ENCODE results near the gene CSNK2B. TPM values are rescaled to one million over a fixed set of nuclear protein-coding genes. Genes with fewer than 3 reads are reported as not detected.

The CSNK2B gene
- total RNA-seq, 1 donor from 2014 or later, result 288 TPM

- no peak overlapping the region for H3K27ac Mint-ChIP-seq
Measured at GRCh38 chr6:31712296-31712695, 46.4 kb downstream of the CSNK2B start.

GRCh38 chr6:31713465-31713864, 47.6 kb downstream of the CSNK2B start:
- H3K27ac Mint-ChIP-seq, result no peak overlapping the region
- H3K36me3 Mint-ChIP-seq (ENCODE audit: low read depth), result no peaks in the 10 kb centered on the region
- intact Hi-C loops (cut with micrococcal nuclease), result no loop called here
- peaks cover 14% of the 10 kb centered on the region for H3K4me1 Mint-ChIP-seq
- H3K4me3 Mint-ChIP-seq, result no peak overlapping the region
- peaks cover 11% of the 10 kb centered on the region for H3K27me3 Mint-ChIP-seq
- DNase-seq, result no peak
- H3K9me3 Mint-ChIP-seq, result no peaks in the 10 kb centered on the region

More at GRCh38 chr6:31712296-31712695, 46.4 kb downstream of the CSNK2B start:
- Mint-ChIP-seq H3K9me3 (no peaks in the 10 kb centered on the region), H3K4me1 (peaks cover 14% of the 10 kb centered on the region), H3K27me3 (peaks cover 11% of the 10 kb centered on the region), H3K36me3 (ENCODE audit: low read depth) (no peaks in the 10 kb centered on the region), H3K4me3 (no peak overlapping the region)
- no peak for DNase-seq
- intact Hi-C loops (cut with micrococcal nuclease), result no loop called here

- no peak overlapping the region for H3K4me3 Mint-ChIP-seq
- peaks cover 14% of the 10 kb centered on the region for H3K4me1 Mint-ChIP-seq
- no peak overlapping the region for H3K27ac Mint-ChIP-seq
- no peaks in the 10 kb centered on the region for H3K36me3 Mint-ChIP-seq (ENCODE audit: low read depth)
- intact Hi-C loops (cut with micrococcal nuclease), result no loop called here
- DNase-seq, result no peak
- H3K27me3 Mint-ChIP-seq, result peaks cover 11% of the 10 kb centered on the region
- H3K9me3 Mint-ChIP-seq, result no peaks in the 10 kb centered on the region
Measured at GRCh38 chr6:31713991-31714684, 48.3 kb downstream of the CSNK2B start.

GRCh38 chr6:31715022-31715958, 49.4 kb downstream of the CSNK2B start, which contains the start of gene LY6G6D:
Gene LY6G6D (plus strand): TSS chr6:31715348. CDS start chr6:31715356, 8 bp downstream.
- no peak for DNase-seq
- H3K4me1 Mint-ChIP-seq, result peaks cover 16% of the 10 kb centered on the region
- H3K36me3 Mint-ChIP-seq (ENCODE audit: low read depth), result no peaks in the 10 kb centered on the region
- intact Hi-C loops (cut with micrococcal nuclease), result no loop called here
- H3K4me3 Mint-ChIP-seq, result no peak within 1 kb of the TSS
- no peaks in the 10 kb centered on the region for H3K9me3 Mint-ChIP-seq
- no peak within 1 kb of the TSS for H3K27ac Mint-ChIP-seq
- peaks cover 11% of the 10 kb centered on the region for H3K27me3 Mint-ChIP-seq

GRCh38 chr6:31717499-31718222, 51.8 kb downstream of the CSNK2B start:
- intact Hi-C loops (cut with micrococcal nuclease), result no loop called here
- H3K27ac Mint-ChIP-seq, result peak overlapping the region; percentile 22
- H3K27me3 Mint-ChIP-seq, result peaks cover 8% of the 10 kb centered on the region
- H3K9me3 Mint-ChIP-seq, result no peaks in the 10 kb centered on the region
- peaks cover 4% of the 10 kb centered on the region for H3K4me1 Mint-ChIP-seq
- H3K36me3 Mint-ChIP-seq (ENCODE audit: low read depth), result no peaks in the 10 kb centered on the region
- no peak for DNase-seq
- H3K4me3 Mint-ChIP-seq, result no peak overlapping the region

GRCh38 chr6:31718265-31718664, 52.4 kb downstream of the CSNK2B start:
- Mint-ChIP-seq H3K27ac (no peak overlapping the region), H3K4me1 (peaks cover 4% of the 10 kb centered on the region), H3K36me3 (ENCODE audit: low read depth) (no peaks in the 10 kb centered on the region), H3K9me3 (no peaks in the 10 kb centered on the region), H3K27me3 (peaks cover 4% of the 10 kb centered on the region), H3K4me3 (no peak overlapping the region)
- DNase-seq, result no peak
- intact Hi-C loops (cut with micrococcal nuclease), result no loop called here

GRCh38 chr6:31719001-31719400, 53.1 kb downstream of the CSNK2B start:
- H3K27ac Mint-ChIP-seq, result no peak overlapping the region
- intact Hi-C loops (cut with micrococcal nuclease), result no loop called here
- H3K4me1 Mint-ChIP-seq, result peaks cover 6% of the 10 kb centered on the region
- H3K27me3 Mint-ChIP-seq, result peaks cover 4% of the 10 kb centered on the region
- DNase-seq, result no peak
- no peaks in the 10 kb centered on the region for H3K9me3 Mint-ChIP-seq
- no peaks in the 10 kb centered on the region for H3K36me3 Mint-ChIP-seq (ENCODE audit: low read depth)
- no peak overlapping the region for H3K4me3 Mint-ChIP-seq

Other genes with a start within 250 kb of the CSNK2B start
- gene MICB, start 167.9 kb upstream of the CSNK2B start, total RNA-seq, result 32.8 and 35.5 TPM in 2 replicates
- not detected in 2 replicates for gene MCCD1, start 137.1 kb upstream of the CSNK2B start, total RNA-seq
- 696 and 720 TPM in 2 replicates for gene DDX39B, start 124.1 kb upstream of the CSNK2B start, total RNA-seq
- gene ATP6V1G2, start 119.5 kb upstream of the CSNK2B start, total RNA-seq, result 0.89 and 0.92 TPM in 2 replicates
- 14.8 and 16.2 TPM in 2 replicates for gene NFKBIL1, start 118.5 kb upstream of the CSNK2B start, total RNA-seq
- 622 and 631 TPM in 2 replicates for gene LTA, start 93.8 kb upstream of the CSNK2B start, total RNA-seq
- 294 and 303 TPM in 2 replicates for gene TNF, start 90.5 kb upstream of the CSNK2B start, total RNA-seq
- 134 and 136 TPM in 2 replicates for gene LTB, start 83.7 kb upstream of the CSNK2B start, total RNA-seq
- 42.6 and 46.4 TPM in 2 replicates for gene LST1, start 79.8 kb upstream of the CSNK2B start, total RNA-seq
- gene NCR3, start 73.1 kb upstream of the CSNK2B start, total RNA-seq, result 12.2 and 14.5 TPM in 2 replicates
- 68.2 and 69.6 TPM in 2 replicates for gene AIF1, start 50.8 kb upstream of the CSNK2B start, total RNA-seq
- gene PRRC2A, start 45.4 kb upstream of the CSNK2B start, total RNA-seq, result 290 and 303 TPM in 2 replicates
- gene BAG6, start 13.4 kb upstream of the CSNK2B start, total RNA-seq, result 324 and 342 TPM in 2 replicates
- gene APOM, start 10.2 kb upstream of the CSNK2B start, total RNA-seq, result 2.5 and 3.4 TPM in 2 replicates
- 16.8 and 17.9 TPM in 2 replicates for gene C6orf47, start 5.3 kb upstream of the CSNK2B start, total RNA-seq
- 32.9 and 33.6 TPM in 2 replicates for gene GPANK1, start 1.1 kb upstream of the CSNK2B start, total RNA-seq
- gene LY6G5B, start 3.9 kb downstream of the CSNK2B start, total RNA-seq, result 32.8 and 33.5 TPM in 2 replicates
- gene LY6G5C, start 15.0 kb downstream of the CSNK2B start, total RNA-seq, result 4.1 and 4.9 TPM in 2 replicates
- 43.1 and 44.7 TPM in 2 replicates for gene ABHD16A, start 37.2 kb downstream of the CSNK2B start, total RNA-seq
- not detected in 2 replicates for gene LY6G6F, start 40.8 kb downstream of the CSNK2B start, total RNA-seq
- gene LY6G6D, start 49.3 kb downstream of the CSNK2B start, total RNA-seq, result not detected in 2 replicates
- not detected in 2 replicates for gene LY6G6C, start 55.7 kb downstream of the CSNK2B start, total RNA-seq
- gene MPIG6B, start 57.3 kb downstream of the CSNK2B start, total RNA-seq, result not detected in 2 replicates
- gene DDAH2, start 63.2 kb downstream of the CSNK2B start, total RNA-seq, result 4.8 and 5.6 TPM in 2 replicates
- gene CLIC1, start 70.5 kb downstream of the CSNK2B start, total RNA-seq, result 385 TPM in 2 replicates
- gene MSH5, start 73.9 kb downstream of the CSNK2B start, total RNA-seq, result 87.8 and 99.6 TPM in 2 replicates
- 15.0 and 17.7 TPM in 2 replicates for gene SAPCD1, start 96.6 kb downstream of the CSNK2B start, total RNA-seq
- 3.0 and 3.2 TPM in 2 replicates for gene VWA7, start 111.2 kb downstream of the CSNK2B start, total RNA-seq
- 173 and 181 TPM in 2 replicates for gene VARS1, start 129.7 kb downstream of the CSNK2B start, total RNA-seq
- gene LSM2, start 140.9 kb downstream of the CSNK2B start, total RNA-seq, result 142 and 146 TPM in 2 replicates
- gene HSPA1L, start 149.2 kb downstream of the CSNK2B start, total RNA-seq, result 1.8 and 2.5 TPM in 2 replicates
- gene HSPA1A, start 149.5 kb downstream of the CSNK2B start, total RNA-seq, result 189 and 190 TPM in 2 replicates
- 156 and 161 TPM in 2 replicates for gene HSPA1B, start 161.7 kb downstream of the CSNK2B start, total RNA-seq
- gene NEU1, start 196.7 kb downstream of the CSNK2B start, total RNA-seq, result 20.4 and 22.2 TPM in 2 replicates
- gene SLC44A4, start 212.9 kb downstream of the CSNK2B start, total RNA-seq, result 0.21 TPM in 1 of 2 replicates, not detected in the other
- 73.5 and 79.3 TPM in 2 replicates for gene EHMT2, start 231.6 kb downstream of the CSNK2B start, total RNA-seq
- 3.7 and 4.6 TPM in 2 replicates for gene ZBTB12, start 236.0 kb downstream of the CSNK2B start, total RNA-seq

Data from activated CD4-positive, alpha-beta T cell treated with anti-CD3 and anti-CD28 coated beads, Interleukin-2, amount 10 ng/mL, durations not matched to agents 24 days and 14 days (primary cell).